ENCODE measurements around the gene RNF217.
A peak's percentile ranks its signal among the peaks of the same experiment; 100 is the strongest.

Gene RNF217

GRCh38 chr6:125003070-125003469 is 40.8 kb downstream of the RNF217 start:
- Histone ChIP-seq H2BK5ac (ENCODE audit: low read depth, low read length, poor library complexity, severe bottlenecking) (no peak overlapping the region), H3K36me3 (ENCODE audit: control insufficient read depth in 1 of 2, insufficient read depth in 2 of 2, low read depth in 1 of 2, low read length in 2 of 2) (peaks cover 0 to 5% of the 10 kb centered on the region in 2 experiments), H3K18ac (ENCODE audit: low read depth in 1 of 2, low read length in 2 of 2) (no peak overlapping the region), H2BK12ac (ENCODE audit: low read length in 2 of 2) (no peak overlapping the region), H3K79me1 (replicated peaks; ENCODE audit: low read length, poor library complexity, severe bottlenecking) (peaks cover 13% of the 10 kb centered on the region), H3K9ac (ENCODE audit: low read length) (no peak overlapping the region), H3K4ac (ENCODE audit: low read depth in 1 of 2, low read length in 2 of 2) (no peak overlapping the region), H3K27ac (ENCODE audit: low read length, poor library complexity, severe bottlenecking) (no peak overlapping the region), H2BK15ac (ENCODE audit: low read depth, poor library complexity, severe bottlenecking) (no peak overlapping the region), H3K4me1 (ENCODE audit: control insufficient read depth, insufficient read depth, low read depth, low read length) (peaks cover 4% of the 10 kb centered on the region), H2AFZ (ENCODE audit: low read depth, low read length) (no peak overlapping the region), H3K4me3 (ENCODE audit: insufficient read depth in 1 of 2, low read depth in 1 of 2, low read length in 2 of 2) (no peak overlapping the region), H4K91ac (ENCODE audit: low read length) (no peak overlapping the region), H2AK5ac (ENCODE audit: low read length, severe bottlenecking) (no peak overlapping the region), H3K4me2 (ENCODE audit: low read length, poor library complexity, severe bottlenecking) (no peak overlapping the region), H3K23ac (ENCODE audit: low read length in 2 of 2) (no peak overlapping the region), H4K8ac (ENCODE audit: low read length) (no peak overlapping the region), H2BK120ac (ENCODE audit: low read depth, low read length) (no peak overlapping the region), H3K14ac (ENCODE audit: low read length in 2 of 2) (no peak overlapping the region), H3K27me3 (ENCODE audit: control insufficient read depth in 1 of 2, insufficient read depth in 1 of 2, low read length in 2 of 2) (no peaks in the 10 kb centered on the region), H3K9me3 (ENCODE audit: control insufficient read depth, low read length) (no peaks in the 10 kb centered on the region)
- 70% methylated on average over 1 of the region's 2 CpGs for WGBS
- DNase-seq = no peak

GRCh38 chr6:125004198-125004597 is 42.0 kb downstream of the RNF217 start:
- no peak overlapping the region for H2BK12ac ChIP-seq (ENCODE audit: low read length in 2 of 2)
- H4K8ac ChIP-seq (ENCODE audit: low read length) = no peak overlapping the region
- DNase-seq = peak; percentile 20
- peak overlapping the region in 1 of 2 experiments; percentile 57 for H3K18ac ChIP-seq (ENCODE audit: low read depth in 1 of 2, low read length in 2 of 2)
- no peaks in the 10 kb centered on the region for H3K9me3 ChIP-seq (ENCODE audit: control insufficient read depth, low read length)
- peak overlapping the region in 1 of 2 experiments; percentile 72 for H3K23ac ChIP-seq (ENCODE audit: low read length in 2 of 2)
- H3K4me2 ChIP-seq (ENCODE audit: low read length, poor library complexity, severe bottlenecking) = no peak overlapping the region
- no peak overlapping the region for H3K27ac ChIP-seq (ENCODE audit: low read length, poor library complexity, severe bottlenecking)
- no peak overlapping the region for H2BK5ac ChIP-seq (ENCODE audit: low read depth, low read length, poor library complexity, severe bottlenecking)
- H3K36me3 ChIP-seq (ENCODE audit: control insufficient read depth in 1 of 2, insufficient read depth in 2 of 2, low read depth in 1 of 2, low read length in 2 of 2) = peaks cover 0 to 3% of the 10 kb centered on the region in 2 experiments
- no peak overlapping the region for H3K4me3 ChIP-seq (ENCODE audit: insufficient read depth in 1 of 2, low read depth in 1 of 2, low read length in 2 of 2)
- 52% methylated on average over 1 of the region's 1 CpG for WGBS
- H4K91ac ChIP-seq (ENCODE audit: low read length) = no peak overlapping the region
- no peak overlapping the region for H3K4ac ChIP-seq (ENCODE audit: low read depth in 1 of 2, low read length in 2 of 2)
- H3K79me1 ChIP-seq (replicated peaks; ENCODE audit: low read length, poor library complexity, severe bottlenecking) = peaks cover 8% of the 10 kb centered on the region
- no peak overlapping the region for H2AFZ ChIP-seq (ENCODE audit: low read depth, low read length)
- no peak overlapping the region for H2BK120ac ChIP-seq (ENCODE audit: low read depth, low read length)
- no peaks in the 10 kb centered on the region for H3K27me3 ChIP-seq (ENCODE audit: control insufficient read depth in 1 of 2, insufficient read depth in 1 of 2, low read length in 2 of 2)
- no peak overlapping the region for H2AK5ac ChIP-seq (ENCODE audit: low read length, severe bottlenecking)
- no peak overlapping the region for H3K14ac ChIP-seq (ENCODE audit: low read length in 2 of 2)
- no peak overlapping the region for H2BK15ac ChIP-seq (ENCODE audit: low read depth, poor library complexity, severe bottlenecking)
- H3K4me1 ChIP-seq (ENCODE audit: control insufficient read depth, insufficient read depth, low read depth, low read length) = peaks cover 4% of the 10 kb centered on the region
- H3K9ac ChIP-seq (ENCODE audit: low read length) = no peak overlapping the region

- Histone ChIP-seq H3K4me2 (ENCODE audit: low read length, poor library complexity, severe bottlenecking) (no peak overlapping the region), H3K4me1 (ENCODE audit: control insufficient read depth, insufficient read depth, low read depth, low read length) (peaks cover 4% of the 10 kb centered on the region), H3K9me3 (ENCODE audit: control insufficient read depth, low read length) (no peaks in the 10 kb centered on the region), H3K27ac (ENCODE audit: low read length, poor library complexity, severe bottlenecking) (no peak overlapping the region), H3K14ac (ENCODE audit: low read length in 2 of 2) (no peak overlapping the region), H2BK15ac (ENCODE audit: low read depth, poor library complexity, severe bottlenecking) (no peak overlapping the region), H4K8ac (ENCODE audit: low read length) (no peak overlapping the region), H3K36me3 (ENCODE audit: control insufficient read depth in 1 of 2, insufficient read depth in 2 of 2, low read depth in 1 of 2, low read length in 2 of 2) (peaks cover 0 to 3% of the 10 kb centered on the region in 2 experiments), H3K79me1 (replicated peaks; ENCODE audit: low read length, poor library complexity, severe bottlenecking) (peaks cover 6% of the 10 kb centered on the region), H3K4ac (ENCODE audit: low read depth in 1 of 2, low read length in 2 of 2) (no peak overlapping the region), H2BK120ac (ENCODE audit: low read depth, low read length) (no peak overlapping the region), H2BK12ac (ENCODE audit: low read length in 2 of 2) (no peak overlapping the region), H2AFZ (ENCODE audit: low read depth, low read length) (no peak overlapping the region), H3K9ac (ENCODE audit: low read length) (no peak overlapping the region), H3K23ac (ENCODE audit: low read length in 2 of 2) (no peak overlapping the region), H2BK5ac (ENCODE audit: low read depth, low read length, poor library complexity, severe bottlenecking) (no peak overlapping the region), H2AK5ac (ENCODE audit: low read length, severe bottlenecking) (no peak overlapping the region), H3K27me3 (ENCODE audit: control insufficient read depth in 1 of 2, insufficient read depth in 1 of 2, low read length in 2 of 2) (no peaks in the 10 kb centered on the region), H4K91ac (ENCODE audit: low read length) (no peak overlapping the region), H3K18ac (ENCODE audit: low read depth in 1 of 2, low read length in 2 of 2) (no peak overlapping the region), H3K4me3 (ENCODE audit: insufficient read depth in 1 of 2, low read depth in 1 of 2, low read length in 2 of 2) (no peak overlapping the region)
- DNase-seq = no peak
- WGBS = 100% methylated on average over 1 of the region's 2 CpGs
Observed at GRCh38 chr6:125004797-125005595, 42.8 kb downstream of the RNF217 start.

- Histone ChIP-seq H3K4ac (ENCODE audit: low read depth in 1 of 2, low read length in 2 of 2) (no peak overlapping the region), H3K9ac (ENCODE audit: low read length) (no peak overlapping the region), H2AFZ (ENCODE audit: low read depth, low read length) (no peak overlapping the region), H3K36me3 (ENCODE audit: control insufficient read depth in 1 of 2, insufficient read depth in 2 of 2, low read depth in 1 of 2, low read length in 2 of 2) (peaks cover 0 to 3% of the 10 kb centered on the region in 2 experiments), H3K27ac (ENCODE audit: low read length, poor library complexity, severe bottlenecking) (peak overlapping the region; percentile 81), H3K27me3 (ENCODE audit: control insufficient read depth in 1 of 2, insufficient read depth in 1 of 2, low read length in 2 of 2) (no peaks in the 10 kb centered on the region), H2AK5ac (ENCODE audit: low read length, severe bottlenecking) (no peak overlapping the region), H3K23ac (ENCODE audit: low read length in 2 of 2) (no peak overlapping the region), H4K91ac (ENCODE audit: low read length) (no peak overlapping the region), H2BK5ac (ENCODE audit: low read depth, low read length, poor library complexity, severe bottlenecking) (no peak overlapping the region), H3K4me1 (ENCODE audit: control insufficient read depth, insufficient read depth, low read depth, low read length) (peaks cover 4% of the 10 kb centered on the region), H3K4me3 (ENCODE audit: insufficient read depth in 1 of 2, low read depth in 1 of 2, low read length in 2 of 2) (no peak overlapping the region), H3K9me3 (ENCODE audit: control insufficient read depth, low read length) (no peaks in the 10 kb centered on the region), H4K8ac (ENCODE audit: low read length) (no peak overlapping the region), H3K18ac (ENCODE audit: low read depth in 1 of 2, low read length in 2 of 2) (no peak overlapping the region), H2BK120ac (ENCODE audit: low read depth, low read length) (no peak overlapping the region), H2BK15ac (ENCODE audit: low read depth, poor library complexity, severe bottlenecking) (no peak overlapping the region), H3K14ac (ENCODE audit: low read length in 2 of 2) (no peak overlapping the region), H3K4me2 (ENCODE audit: low read length, poor library complexity, severe bottlenecking) (no peak overlapping the region), H2BK12ac (ENCODE audit: low read length in 2 of 2) (no peak overlapping the region), H3K79me1 (replicated peaks; ENCODE audit: low read length, poor library complexity, severe bottlenecking) (peaks cover 10% of the 10 kb centered on the region)
- DNase-seq = peak; percentile 33
- 49% methylated on average over 3 of the region's 3 CpGs for WGBS
Observed at GRCh38 chr6:125008261-125008703, 46.0 kb downstream of the RNF217 start.
